Activated CD8-positive, alpha-beta T cell treated with anti-CD3 and anti-CD28 coated beads, Interleukin-2, amount 10 ng/mL, durations not matched to agents 7 days and 5 days (primary cell): Measurements from ENCODE around the gene CARD18. TPM values are rescaled to one million over a fixed set of nuclear protein-coding genes. Genes with fewer than 3 reads are reported as not detected.

ENCODE experiments used
- ATAC-seq: fragments of 150-1000 bp; cut with Tn5 transposase; one replicate; pipeline ENCODE4 v1.10.0; 2021; ENCODE audit warnings: moderate library complexity
- CTCF ChIA-PET: fragments of 350-600 bp; sonication (Branson Sonifier 250); formaldehyde crosslinking; loops from one replicate; lab custom pipeline; 2021; ENCODE audit warnings: antibody characterized with exemption; lab: Charles Lee
- POLR2A ChIA-PET: fragments of 350-600 bp; sonication (Branson Sonifier 250); formaldehyde crosslinking; loops from one replicate; lab custom pipeline; 2021; ENCODE audit warnings: antibody characterized with exemption; lab: Charles Lee
- DNase-seq: peaks from one replicate; pipeline ENCODE4 v3.0.0-alpha.2; 2020
- H3K27ac Mint-ChIP-seq: one replicate; pipeline ENCODE4 v1.8.0; 2021; ENCODE audit warnings: mild to moderate bottlenecking, mixed read lengths
- H3K27me3 Mint-ChIP-seq: one replicate; pipeline ENCODE4 v1.8.0; 2021; ENCODE audit warnings: low read depth, mixed read lengths
- H3K36me3 Mint-ChIP-seq: one replicate; pipeline ENCODE4 v1.8.0; 2021; ENCODE audit warnings: low read depth, mixed read lengths
- H3K4me1 Mint-ChIP-seq: one replicate; pipeline ENCODE4 v1.8.0; 2021; ENCODE audit warnings: low read depth, mixed read lengths
- H3K4me3 Mint-ChIP-seq: one replicate; pipeline ENCODE4 v1.8.0; 2021; ENCODE audit warnings: mild to moderate bottlenecking, mixed read lengths
- H3K9me3 Mint-ChIP-seq: one replicate; pipeline ENCODE4 v1.8.0; 2022; ENCODE audit warnings: mixed read lengths; ENCODE audit not compliant: insufficient read depth
- total RNA-seq, 2 experiments: library from RNA; stranded (reverse); gene quantifications; one replicate each; pipeline ENCODE4 v1.2.3, GENCODE V29; 2021

Gene CARD18, protein sequence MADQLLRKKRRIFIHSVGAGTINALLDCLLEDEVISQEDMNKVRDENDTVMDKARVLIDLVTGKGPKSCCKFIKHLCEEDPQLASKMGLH
- not detected for total RNA-seq

GRCh38 chr11:105139669-105140068 lies at the start of gene CARD18:
CARD18 (minus strand) TSS chr11:105139769; CDS start chr11:105139726, 43 bp downstream.
- H3K9me3 Mint-ChIP-seq, result no peaks in the 10 kb centered on the region
- DNase-seq (no peak), ATAC-seq (no peak)
- CTCF ChIA-PET, result no interaction called here
- peaks cover 2% of the 10 kb centered on the region for H3K27me3 Mint-ChIP-seq
- POLR2A ChIA-PET, result no interaction called here
- H3K36me3 Mint-ChIP-seq, result no peaks in the 10 kb centered on the region
- no peak within 1 kb of the TSS for H3K27ac Mint-ChIP-seq
- H3K4me1 Mint-ChIP-seq, result no peaks in the 10 kb centered on the region
- no peak within 1 kb of the TSS for H3K4me3 Mint-ChIP-seq

DNA sequence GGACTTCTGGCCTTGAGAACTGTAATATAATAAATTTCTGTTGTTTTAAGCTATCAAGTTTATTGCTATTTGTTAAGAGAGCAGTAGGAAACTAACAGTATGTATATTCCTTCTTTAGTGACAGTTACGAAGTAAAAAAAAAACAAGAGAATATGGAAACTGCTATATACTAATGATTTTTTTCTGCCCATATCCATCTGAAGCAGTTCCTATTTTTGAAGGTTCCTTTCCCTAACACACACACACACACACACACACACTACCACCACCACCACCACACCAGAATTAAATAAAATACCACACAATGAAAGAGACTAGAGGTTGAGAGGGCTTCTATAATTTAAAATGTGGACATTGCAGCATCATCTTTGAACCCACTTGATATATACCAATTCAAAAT lies 44.4 kb upstream of the CARD18 start:
- no peaks in the 10 kb centered on the region for H3K36me3 Mint-ChIP-seq
- H3K9me3 Mint-ChIP-seq, result no peaks in the 10 kb centered on the region
- no peaks in the 10 kb centered on the region for H3K27me3 Mint-ChIP-seq
- ChIA-PET CTCF (no interaction called here), POLR2A (no interaction called here)
- ATAC-seq (no peak), DNase-seq (no peak)
- no peak overlapping the region for H3K4me3 Mint-ChIP-seq
- H3K27ac Mint-ChIP-seq, result no peak overlapping the region
- no peaks in the 10 kb centered on the region for H3K4me1 Mint-ChIP-seq

DNA sequence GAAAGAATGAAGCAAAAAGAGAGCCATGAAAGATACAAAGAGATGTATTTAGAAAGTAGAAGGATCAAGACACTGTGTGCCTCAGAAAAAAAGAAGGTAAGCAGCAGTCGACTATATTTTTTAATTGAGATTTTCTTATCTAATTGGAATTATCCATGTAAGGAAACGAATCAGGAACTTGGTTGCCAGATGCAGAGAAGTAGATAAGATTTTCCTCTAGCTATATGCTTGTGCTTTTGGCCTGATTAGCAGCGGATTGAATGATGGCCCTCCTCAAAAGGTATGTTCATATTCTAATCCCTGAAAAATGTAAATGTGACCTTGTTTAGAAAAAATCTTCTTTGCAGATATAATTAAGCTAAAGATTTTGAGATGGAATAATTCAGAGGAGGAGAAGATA lies 43.9 kb upstream of the CARD18 start:
- no peak for DNase-seq
- H3K27me3 Mint-ChIP-seq, result no peaks in the 10 kb centered on the region
- no peak overlapping the region for H3K4me3 Mint-ChIP-seq
- ChIA-PET CTCF (no interaction called here), POLR2A (no interaction called here)
- H3K9me3 Mint-ChIP-seq, result no peaks in the 10 kb centered on the region
- H3K36me3 Mint-ChIP-seq, result no peaks in the 10 kb centered on the region
- ATAC-seq, result no peak
- no peak overlapping the region for H3K27ac Mint-ChIP-seq
- H3K4me1 Mint-ChIP-seq, result no peaks in the 10 kb centered on the region

DNA sequence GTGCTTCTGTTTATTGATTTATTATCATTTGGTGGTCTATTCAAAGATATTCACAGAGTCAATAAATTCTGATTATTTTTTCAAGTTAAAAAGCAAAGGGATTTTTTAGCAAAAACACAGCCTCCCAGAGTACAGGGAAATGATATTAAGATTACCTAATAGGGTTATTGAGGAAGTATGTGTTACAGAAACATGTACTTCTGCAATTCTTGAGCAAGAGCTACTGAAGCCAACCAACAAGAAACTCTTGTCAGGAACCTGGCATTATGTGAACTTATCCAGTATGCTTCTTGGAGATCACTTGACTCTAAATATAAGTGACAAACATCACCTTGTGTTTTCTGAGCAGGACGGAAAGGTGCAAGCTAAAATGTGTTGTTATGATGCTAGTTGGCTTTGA lies 42.0 kb upstream of the CARD18 start:
- Mint-ChIP-seq H3K4me3 (no peak overlapping the region), H3K36me3 (no peaks in the 10 kb centered on the region), H3K9me3 (no peaks in the 10 kb centered on the region), H3K27ac (no peak overlapping the region), H3K27me3 (no peaks in the 10 kb centered on the region), H3K4me1 (no peaks in the 10 kb centered on the region)
- ChIA-PET POLR2A (no interaction called here), CTCF (no interaction called here)
- ATAC-seq (no peak), DNase-seq (no peak)

DNA sequence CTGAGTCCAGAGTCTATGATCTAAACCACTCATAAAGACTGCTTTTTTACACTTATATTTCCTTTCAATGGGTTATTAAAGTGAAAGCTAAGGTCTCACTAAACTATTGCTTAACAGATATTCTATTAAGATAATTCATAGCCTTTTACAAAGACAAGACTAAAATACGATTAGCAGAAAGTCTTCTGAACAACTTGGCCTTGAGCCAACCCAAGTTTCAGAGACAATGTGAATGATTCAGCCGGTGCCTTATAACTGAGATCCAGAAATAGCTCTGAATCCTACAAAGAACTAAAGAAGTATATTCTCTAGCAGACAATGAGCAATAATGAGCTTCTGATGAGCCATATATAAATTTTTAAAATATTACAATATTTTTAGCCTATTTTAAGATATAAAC lies 41.5 kb upstream of the CARD18 start:
- Mint-ChIP-seq H3K36me3 (no peaks in the 10 kb centered on the region), H3K4me1 (no peaks in the 10 kb centered on the region), H3K9me3 (no peaks in the 10 kb centered on the region), H3K27me3 (no peaks in the 10 kb centered on the region), H3K4me3 (no peak overlapping the region), H3K27ac (no peak overlapping the region)
- DNase-seq (no peak), ATAC-seq (no peak)
- CTCF ChIA-PET, result no interaction called here
- POLR2A ChIA-PET, result no interaction called here

DNA sequence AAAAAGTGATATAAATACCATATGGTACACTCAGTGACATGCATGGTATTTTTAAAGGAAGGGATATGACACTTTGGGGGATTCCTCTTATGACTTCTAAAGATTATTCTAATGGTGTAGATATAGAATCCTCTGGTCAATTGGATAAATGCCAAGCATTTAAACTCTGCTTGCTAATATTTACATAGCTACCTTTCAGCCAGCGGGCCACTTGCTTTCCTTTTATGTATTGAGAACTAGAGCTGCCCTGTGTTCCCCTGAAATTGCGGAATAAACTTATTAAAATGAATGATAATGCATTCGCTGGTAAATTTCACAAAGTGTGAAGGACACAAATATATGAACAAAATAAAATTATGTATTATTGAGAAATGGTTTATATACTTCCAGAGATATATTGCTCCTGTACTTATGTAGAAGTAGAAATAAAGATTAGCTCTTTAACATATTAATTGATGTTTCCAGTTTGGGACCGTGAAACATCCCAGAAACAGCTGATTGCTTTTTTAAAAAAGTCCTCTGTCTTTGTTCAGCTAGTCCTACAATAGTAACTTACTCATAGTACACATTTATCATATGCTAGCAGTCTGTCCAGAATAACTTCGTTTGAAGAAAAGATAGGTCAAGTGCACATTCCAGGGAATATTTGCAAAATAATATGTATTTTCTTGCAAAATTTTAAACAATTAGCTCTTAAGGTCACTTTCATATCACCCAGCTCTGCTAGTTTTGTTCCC lies 40.1 kb upstream of the CARD18 start:
- Mint-ChIP-seq H3K9me3 (no peaks in the 10 kb centered on the region), H3K36me3 (no peaks in the 10 kb centered on the region), H3K27ac (no peak overlapping the region), H3K4me1 (no peaks in the 10 kb centered on the region), H3K27me3 (no peaks in the 10 kb centered on the region), H3K4me3 (no peak overlapping the region)
- ChIA-PET POLR2A (no interaction called here), CTCF (no interaction called here)
- ATAC-seq, result no peak
- DNase-seq, result no peak

DNA sequence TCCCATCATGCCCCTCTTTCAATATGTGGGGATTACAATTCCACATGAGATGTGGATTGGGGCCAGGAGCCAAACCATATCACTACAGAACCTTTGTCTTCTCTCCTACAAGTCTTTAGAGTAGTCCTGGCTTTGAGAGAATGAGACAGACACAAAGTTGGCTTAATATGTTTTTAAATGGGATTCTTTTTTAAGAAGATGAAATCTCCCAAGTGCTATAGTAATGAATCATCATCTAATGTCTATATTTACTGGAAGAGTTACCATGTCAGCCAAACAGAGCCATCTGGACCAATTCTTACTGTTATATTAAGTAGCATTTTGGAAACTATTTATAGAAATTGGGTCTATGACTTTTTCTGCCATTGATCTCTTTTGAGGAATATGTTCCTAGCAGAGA lies 38.1 kb upstream of the CARD18 start:
- POLR2A ChIA-PET, result no interaction called here
- no peak for DNase-seq
- Mint-ChIP-seq H3K36me3 (no peaks in the 10 kb centered on the region), H3K4me1 (no peaks in the 10 kb centered on the region), H3K4me3 (no peak overlapping the region), H3K27me3 (no peaks in the 10 kb centered on the region), H3K9me3 (no peaks in the 10 kb centered on the region), H3K27ac (no peak overlapping the region)
- CTCF ChIA-PET, result no interaction called here
- ATAC-seq, result no peak

GRCh38 chr11:105168457-105168856 lies 28.9 kb upstream of the CARD18 start:
- no peaks in the 10 kb centered on the region for H3K27me3 Mint-ChIP-seq
- H3K4me1 Mint-ChIP-seq, result no peaks in the 10 kb centered on the region
- DNase-seq, result no peak
- no peaks in the 10 kb centered on the region for H3K9me3 Mint-ChIP-seq
- CTCF ChIA-PET, result no interaction called here
- no peak overlapping the region for H3K27ac Mint-ChIP-seq
- ATAC-seq, result no peak
- H3K4me3 Mint-ChIP-seq, result no peak overlapping the region
- POLR2A ChIA-PET, result no interaction called here
- no peaks in the 10 kb centered on the region for H3K36me3 Mint-ChIP-seq

GRCh38 chr11:105167244-105167643 lies 27.7 kb upstream of the CARD18 start:
- Mint-ChIP-seq H3K27me3 (no peaks in the 10 kb centered on the region), H3K4me3 (no peak overlapping the region), H3K9me3 (no peaks in the 10 kb centered on the region), H3K27ac (no peak overlapping the region), H3K36me3 (no peaks in the 10 kb centered on the region), H3K4me1 (no peaks in the 10 kb centered on the region)
- DNase-seq (no peak), ATAC-seq (no peak)
- ChIA-PET POLR2A (no interaction called here), CTCF (no interaction called here)

DNA sequence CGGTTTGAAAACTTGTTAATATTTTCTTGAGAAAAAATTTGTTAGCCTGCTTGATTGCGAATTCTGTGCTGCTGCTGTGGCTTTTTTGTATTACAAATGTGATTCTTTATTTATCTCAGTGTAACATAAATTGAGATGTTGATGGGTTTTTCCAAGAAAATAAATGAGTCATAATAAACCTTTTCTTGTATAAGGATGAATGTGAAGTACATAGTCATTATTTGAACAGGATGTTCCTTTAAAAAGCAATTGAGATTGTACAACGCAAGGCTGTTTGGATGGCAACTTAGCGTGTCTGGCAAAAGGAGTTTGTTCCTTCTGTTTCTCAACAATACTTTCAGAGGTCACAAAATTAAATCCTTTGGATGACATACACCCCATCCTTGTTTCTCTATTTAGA lies 24.6 kb upstream of the CARD18 start:
- Mint-ChIP-seq H3K36me3 (no peaks in the 10 kb centered on the region), H3K27me3 (no peaks in the 10 kb centered on the region), H3K27ac (no peak overlapping the region), H3K9me3 (no peaks in the 10 kb centered on the region), H3K4me1 (no peaks in the 10 kb centered on the region), H3K4me3 (no peak overlapping the region)
- ChIA-PET CTCF (no interaction called here), POLR2A (no interaction called here)
- no peak for DNase-seq
- ATAC-seq, result no peak

DNA sequence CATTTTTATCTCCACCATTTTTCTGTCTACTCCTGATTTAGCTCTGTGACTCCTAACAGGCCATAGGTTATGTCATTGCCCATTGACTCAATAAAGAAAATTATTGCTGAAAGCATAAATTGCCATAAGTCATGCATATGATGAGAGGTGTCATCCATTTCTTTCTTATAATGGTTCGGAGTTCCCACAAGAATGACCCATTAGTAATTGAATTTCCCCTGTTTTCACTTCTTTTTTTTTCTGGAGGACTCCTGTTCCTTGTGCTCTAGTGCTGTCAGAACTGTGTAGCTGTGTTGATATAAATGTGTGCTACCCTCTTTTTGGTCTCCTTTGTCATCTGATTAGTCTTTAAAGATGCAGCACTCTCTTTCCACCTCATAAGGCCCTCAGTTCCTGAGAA lies 22.9 kb upstream of the CARD18 start:
- CTCF ChIA-PET, result no interaction called here
- Mint-ChIP-seq H3K4me1 (no peaks in the 10 kb centered on the region), H3K27me3 (no peaks in the 10 kb centered on the region), H3K27ac (no peak overlapping the region), H3K36me3 (no peaks in the 10 kb centered on the region), H3K9me3 (no peaks in the 10 kb centered on the region), H3K4me3 (no peak overlapping the region)
- DNase-seq, result no peak
- no peak for ATAC-seq
- POLR2A ChIA-PET, result interaction anchor here (0.7 kb wide), 1 partner anchor 285 kb away, joined by 3 read pairs; no protein-coding TSS in a partner anchor

- H3K36me3 Mint-ChIP-seq, result no peaks in the 10 kb centered on the region
- no peaks in the 10 kb centered on the region for H3K4me1 Mint-ChIP-seq
- H3K9me3 Mint-ChIP-seq, result no peaks in the 10 kb centered on the region
- ATAC-seq (no peak), DNase-seq (no peak)
- ChIA-PET CTCF (no interaction called here), POLR2A (no interaction called here)
- H3K27ac Mint-ChIP-seq, result no peak overlapping the region
- no peak overlapping the region for H3K4me3 Mint-ChIP-seq
- no peaks in the 10 kb centered on the region for H3K27me3 Mint-ChIP-seq
Measured at GRCh38 chr11:105158436-105158835, 18.9 kb upstream of the CARD18 start.

DNA sequence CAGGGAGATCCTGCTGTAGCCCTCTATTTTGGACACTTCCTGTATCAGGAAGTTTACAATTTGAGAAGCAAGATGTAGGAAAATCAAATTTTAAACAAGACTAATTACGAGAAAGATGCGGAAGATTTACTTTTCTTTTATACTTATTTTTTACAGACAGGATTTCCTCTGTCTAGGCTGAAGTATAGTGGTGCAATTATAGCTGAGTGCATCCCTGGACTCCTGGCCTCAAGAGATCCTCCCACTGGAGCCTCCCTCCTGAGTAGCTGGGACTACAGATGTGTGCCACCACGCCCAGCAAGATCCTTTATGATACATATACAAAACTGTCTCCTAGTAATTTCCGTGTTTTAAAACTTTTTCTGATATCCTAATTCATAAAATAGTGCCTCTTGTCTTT lies 17.2 kb upstream of the CARD18 start:
- H3K4me3 Mint-ChIP-seq, result no peak overlapping the region
- POLR2A ChIA-PET, result no interaction called here

More for the DNA sequence above, 17.2 kb upstream of the CARD18 start:
- no peaks in the 10 kb centered on the region for H3K27me3 Mint-ChIP-seq
- CTCF ChIA-PET, result no interaction called here
- H3K27ac Mint-ChIP-seq, result no peak overlapping the region
- no peak for DNase-seq
- no peaks in the 10 kb centered on the region for H3K9me3 Mint-ChIP-seq
- no peak for ATAC-seq
- no peaks in the 10 kb centered on the region for H3K4me1 Mint-ChIP-seq
- no peaks in the 10 kb centered on the region for H3K36me3 Mint-ChIP-seq
